Head of caudate nucleus (tissue), 42 donors: ENCODE measurements around the gene NPLOC4.
A peak's percentile ranks its signal among the peaks of the same experiment; 100 is the strongest.
"Not testable (repeated sequence)": the region's sequence is repeated elsewhere in the genome, so short reads cannot be mapped to it uniquely, and the experiment has no call there.

Experiments
- DNase-seq, 42 donors: peaks; one replicate each; pipeline versions ENCODE4 v3.0.0 to v3.0.0-alpha.2; 2020 to 2021; ENCODE audit warnings: mixed read lengths in 7 of 42
- intact Hi-C: fragments of 100-400 bp; cut with DNase I; formaldehyde crosslinking; loops from one replicate; pipeline ENCODE4 v1.15.0; 2022

NPLOC4 gene

DNA sequence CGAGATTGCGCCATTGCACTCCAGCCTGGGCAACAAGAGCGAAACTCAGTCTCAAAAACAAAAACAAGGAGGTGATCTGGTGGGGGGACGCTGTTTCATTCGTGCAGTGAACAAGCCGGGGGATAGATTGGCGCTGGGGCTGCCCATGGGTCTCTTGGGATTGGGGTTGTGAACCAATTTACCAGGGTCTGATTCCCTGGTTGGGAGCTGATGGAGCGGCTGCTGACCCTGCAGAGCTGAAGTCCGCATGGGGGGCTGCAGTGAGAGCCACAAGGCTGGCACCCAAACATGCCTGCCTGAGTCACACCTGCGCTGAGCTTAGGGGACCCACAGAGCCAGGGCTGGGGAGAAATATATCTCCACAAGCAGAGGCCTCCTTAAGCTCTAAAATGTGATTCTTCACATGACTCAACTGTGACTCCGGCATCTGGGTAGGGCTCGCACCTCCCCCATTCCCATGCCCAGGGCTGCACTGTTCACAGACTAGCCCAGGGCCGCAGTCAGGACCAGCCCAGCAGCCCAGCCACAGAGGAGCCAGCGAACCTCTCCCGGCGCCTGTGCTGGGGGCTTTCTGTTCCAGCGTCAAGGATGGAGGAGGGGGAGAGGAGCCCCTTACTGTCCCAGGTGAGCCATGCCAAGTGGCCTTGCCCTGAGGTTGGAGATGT is 5.0 kb upstream of the NPLOC4 start:
- intact Hi-C loops, result no loop called here
- DNase-seq, result no peak

DNA sequence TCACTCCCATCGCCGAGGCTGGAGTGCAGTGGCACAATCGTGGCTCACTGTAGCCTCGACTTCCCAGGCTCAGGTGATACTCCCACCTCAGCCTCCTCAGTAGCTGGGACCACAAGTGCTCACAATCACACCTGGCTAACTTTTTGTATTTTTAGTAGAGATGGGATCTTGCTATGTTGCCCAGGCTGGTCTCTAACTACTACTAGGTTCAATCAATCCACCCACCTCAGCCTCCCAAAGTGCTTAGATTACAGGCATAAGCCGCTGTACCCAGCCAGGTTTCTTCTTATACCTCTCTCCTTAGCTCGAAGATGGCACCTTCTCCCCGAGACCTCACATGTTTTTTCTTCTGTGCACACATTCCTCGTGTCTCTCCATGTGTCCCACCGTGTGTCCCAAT is 3.1 kb upstream of the NPLOC4 start:
- no peak for DNase-seq
- intact Hi-C loops, result no loop called here

DNA sequence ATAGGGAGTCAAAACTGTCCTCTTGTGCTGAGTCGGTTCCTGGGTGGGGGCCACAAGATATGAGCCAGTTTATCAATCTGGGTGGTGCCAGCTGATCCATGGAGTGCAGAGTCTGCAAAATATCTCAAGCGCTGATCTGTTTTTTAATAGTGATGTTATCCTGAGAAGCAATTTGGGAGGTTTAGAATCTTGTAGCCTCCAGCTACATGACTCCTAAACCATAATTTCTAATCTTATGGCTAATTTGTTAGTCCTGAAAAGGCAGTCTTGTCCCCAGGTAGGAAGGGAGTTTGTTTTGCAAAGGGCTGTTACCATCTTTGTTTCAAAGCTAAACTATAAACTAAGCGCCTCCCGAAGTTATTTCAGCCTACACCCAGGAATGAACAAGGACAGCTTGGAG is 1.8 kb upstream of the NPLOC4 start:
- no peak for DNase-seq
- intact Hi-C loops, result no loop called here

DNA sequence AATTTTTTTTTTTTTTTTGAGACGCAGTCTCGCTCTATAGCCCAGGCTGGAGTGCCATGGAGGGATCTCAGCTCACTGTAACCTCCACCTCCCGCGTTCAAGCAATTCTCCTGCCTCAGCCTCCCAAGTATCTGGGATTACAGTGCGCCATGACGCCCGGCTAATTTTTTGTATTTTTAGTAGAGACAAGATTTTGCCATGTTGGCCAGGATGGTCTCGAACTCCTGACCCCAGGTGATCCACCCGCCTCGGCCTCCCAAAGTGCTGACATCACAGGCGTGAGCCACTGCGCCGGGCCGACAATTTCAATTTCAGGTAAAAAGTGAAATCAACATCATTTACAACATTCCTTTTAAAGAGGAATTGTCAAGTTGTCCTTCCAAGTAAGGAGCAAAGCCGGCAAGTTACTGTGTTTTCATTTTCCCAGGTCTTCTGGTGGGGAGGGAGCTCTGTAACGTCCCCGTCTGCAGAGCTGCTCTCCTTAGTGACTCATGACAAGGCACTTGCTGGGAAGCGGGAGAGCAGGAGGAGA is 873 bp downstream of the NPLOC4 start:
- DNase-seq, result peak in 10 of 42 donors; percentile 15 to 33 (median 22)
- intact Hi-C loops, result no loop called here

DNA sequence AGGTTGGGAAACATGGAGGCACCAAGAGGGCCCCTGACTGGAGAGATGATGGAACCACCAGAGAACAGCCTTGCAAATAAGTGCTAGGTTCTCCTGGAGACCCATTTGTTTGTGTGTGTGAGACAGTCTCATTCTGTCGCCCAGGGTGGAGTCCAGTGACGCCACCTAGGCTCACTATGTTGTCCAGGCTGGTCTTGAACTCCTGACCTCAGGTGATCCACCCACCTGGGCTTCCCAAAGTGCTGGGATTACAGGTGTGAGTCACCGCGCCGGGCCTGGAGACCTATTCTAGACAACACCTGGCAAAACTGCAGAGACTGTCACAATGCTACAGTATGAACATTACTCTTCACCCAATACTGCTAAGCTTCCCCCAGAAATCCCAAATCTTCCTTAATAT is 1.5 kb downstream of the NPLOC4 start:
- intact Hi-C loops, result no loop called here
- no peak for DNase-seq

DNA sequence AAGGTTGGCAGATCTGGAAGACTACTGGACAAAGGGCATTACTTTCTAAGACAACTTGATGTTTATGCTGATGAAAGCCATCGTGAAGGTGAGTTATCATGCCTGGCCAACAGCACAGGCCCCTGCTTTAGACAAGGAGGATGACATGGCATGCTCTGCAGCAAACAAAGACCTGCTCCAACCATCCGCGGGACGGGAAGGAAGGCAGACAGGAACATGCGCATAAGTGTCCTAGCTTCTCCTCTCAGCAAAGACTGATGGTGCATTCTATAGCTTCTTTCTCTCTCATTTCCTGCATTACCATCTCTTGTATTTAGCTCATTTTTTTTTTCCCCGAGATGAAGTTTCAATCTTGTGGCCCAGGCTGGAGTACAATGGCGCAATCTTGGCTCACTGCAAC is 5.4 kb downstream of the NPLOC4 start:
- DNase-seq, result no peak
- intact Hi-C loops, result no loop called here

DNA sequence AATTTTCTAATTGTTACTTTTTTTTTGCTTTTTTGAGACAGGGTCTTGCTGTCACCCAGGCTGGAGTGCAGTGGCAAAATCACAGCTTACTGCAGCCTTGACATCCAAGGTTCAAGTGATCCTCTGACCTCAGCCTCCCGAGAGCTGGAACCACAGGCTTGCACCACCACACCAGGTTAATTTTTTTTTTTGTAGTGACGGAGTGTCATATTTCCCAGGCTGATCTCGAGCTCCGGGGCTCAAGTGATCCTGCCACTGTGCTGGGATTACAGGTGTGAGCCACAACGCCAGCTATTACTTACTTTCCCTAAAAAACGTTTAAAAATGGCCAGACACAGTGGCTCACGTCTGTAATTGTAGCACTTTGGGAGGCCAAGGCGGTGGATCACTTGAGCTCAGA is 6.6 kb downstream of the NPLOC4 start:
- DNase-seq, result no peak
- intact Hi-C loops, result no loop called here

DNA sequence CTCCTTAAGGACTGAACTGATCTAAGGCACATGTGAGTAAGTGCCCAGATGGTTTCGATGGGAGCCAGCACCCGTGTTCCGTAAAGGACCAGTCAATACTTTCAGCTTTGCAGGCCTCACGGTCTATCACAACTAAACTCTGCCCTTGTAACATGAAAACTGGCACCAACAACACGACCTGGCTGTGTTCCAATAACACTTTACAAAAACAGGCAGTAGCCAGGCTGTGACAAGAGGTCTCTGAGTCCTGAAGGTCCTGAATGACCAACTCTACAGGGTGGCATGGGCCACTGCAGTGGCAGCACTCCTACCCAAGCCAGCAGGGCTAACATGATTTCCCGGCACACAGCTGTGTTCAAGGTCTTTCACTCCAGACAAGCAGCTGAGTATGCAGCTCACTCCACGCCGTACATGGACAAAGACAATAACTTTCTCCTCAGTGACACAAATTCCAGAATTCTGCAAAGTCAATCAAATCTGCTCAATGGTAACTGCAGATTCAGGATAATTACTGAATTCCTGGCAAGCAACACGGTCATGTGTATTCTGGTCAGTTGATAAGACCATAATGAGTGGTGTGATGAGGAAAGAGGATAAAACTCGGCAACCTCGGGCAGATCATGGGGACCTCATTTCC is 15.3 kb downstream of the NPLOC4 start:
- intact Hi-C loops, result no loop called here
- peak in 6 of 42 donors; percentile 4 to 64 (median 22) for DNase-seq

DNA sequence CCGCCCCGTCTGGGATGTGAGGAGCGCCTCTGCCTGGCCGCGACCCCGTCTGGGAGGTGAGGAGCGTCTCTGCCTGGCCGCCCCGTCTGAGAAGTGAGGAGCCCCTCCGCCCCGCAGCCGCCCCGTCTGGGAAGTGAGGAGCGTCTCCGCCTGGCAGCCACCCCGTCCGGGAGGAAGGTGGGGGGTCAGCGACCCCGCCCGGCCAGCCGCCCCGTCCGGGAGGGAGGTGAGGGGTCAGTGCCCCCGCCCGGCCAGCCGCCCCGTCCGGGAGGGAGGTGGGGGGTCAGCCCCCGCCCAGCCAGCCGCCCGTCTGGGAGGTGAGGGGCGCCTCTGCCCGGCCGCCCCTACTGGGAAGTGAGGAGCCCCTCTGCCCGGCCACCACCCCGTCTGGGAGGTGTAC is 18.6 kb downstream of the NPLOC4 start:
- DNase-seq, result not testable (repeated sequence)

DNA sequence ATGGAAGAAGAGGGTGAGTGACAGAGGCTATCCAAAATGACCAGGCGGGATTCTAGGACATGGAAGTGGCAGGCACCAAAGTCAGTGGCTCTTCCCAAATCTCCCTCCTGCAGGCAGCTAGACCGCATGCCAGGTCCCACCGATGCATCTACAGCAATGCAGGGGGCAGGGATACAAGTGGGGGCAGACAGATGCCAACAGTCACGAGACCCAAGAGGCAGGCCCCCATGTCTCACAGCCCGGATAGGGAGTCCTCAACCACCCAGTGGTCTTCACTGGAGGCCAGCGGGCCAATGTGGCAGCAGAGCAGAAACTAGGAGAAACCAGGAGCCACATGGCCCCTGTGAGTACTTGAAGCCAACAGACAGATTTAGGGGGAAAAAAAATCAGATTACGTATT is 20.0 kb downstream of the NPLOC4 start:
- DNase-seq, result no peak
- intact Hi-C loops, result no loop called here

More for the DNA sequence above, 18.6 kb downstream of the NPLOC4 start:
- intact Hi-C loops, result not testable (repeated sequence)

DNA sequence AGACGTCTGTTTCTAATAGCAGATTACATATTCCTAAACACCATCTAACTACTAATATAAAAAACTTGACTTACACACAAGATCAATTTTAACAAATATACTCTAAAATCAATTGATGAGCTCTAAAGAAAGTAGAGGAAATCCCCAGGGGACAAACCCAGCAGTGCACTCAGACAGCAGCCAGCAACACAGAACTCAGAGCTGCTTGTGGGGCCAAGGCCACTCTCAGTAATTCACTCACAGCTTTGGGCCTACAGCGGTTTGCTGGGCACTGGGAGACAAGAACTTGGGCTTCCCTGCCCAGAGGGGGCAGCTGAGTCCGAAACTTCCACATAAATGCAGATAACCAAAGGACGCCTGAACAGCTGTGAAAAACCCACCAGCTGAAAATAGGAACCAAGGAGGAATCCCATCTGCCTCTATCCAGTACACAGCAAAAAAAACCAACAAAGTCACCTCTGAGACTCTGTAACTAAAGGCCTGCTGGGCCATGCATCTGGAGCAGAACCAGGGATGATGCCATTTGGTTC is 21.4 kb downstream of the NPLOC4 start:
- DNase-seq, result no peak
- intact Hi-C loops, result no loop called here

DNA sequence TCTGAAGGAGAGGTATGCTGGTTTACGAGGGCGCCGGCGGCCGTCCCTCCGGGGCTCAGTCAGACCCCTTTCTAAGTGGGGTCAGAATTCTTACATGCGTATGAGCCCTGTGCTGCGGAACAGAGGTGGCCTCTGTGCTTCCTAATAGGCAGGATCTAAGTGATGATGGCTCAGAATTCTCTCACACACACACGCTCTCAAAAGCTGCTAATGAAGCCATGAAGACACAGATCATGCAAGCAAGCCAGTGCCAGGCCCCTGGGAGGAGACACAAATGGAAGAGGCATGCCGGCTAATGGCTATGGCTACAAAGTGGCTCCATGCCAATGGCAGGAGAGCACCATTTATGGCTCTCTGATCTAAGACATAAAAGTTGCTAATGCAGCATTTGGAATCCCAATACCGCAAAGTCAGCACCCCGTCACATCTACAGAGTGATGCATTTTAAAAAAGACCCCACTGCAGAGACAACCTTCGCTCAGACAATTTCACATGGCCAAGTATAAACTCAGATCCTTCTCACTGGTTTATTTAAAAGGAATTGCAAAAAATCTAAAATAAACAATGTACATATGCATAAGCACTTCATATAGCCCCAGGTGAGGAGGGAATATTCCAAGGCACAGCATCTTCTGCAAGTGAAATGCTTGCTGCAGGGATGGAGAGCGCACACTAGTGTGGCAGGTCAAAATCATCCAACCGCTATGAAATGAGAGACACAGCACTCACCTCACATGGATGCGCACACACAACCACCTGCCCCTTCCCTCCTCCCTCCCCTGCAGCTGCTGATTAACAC is 24.5 kb downstream of the NPLOC4 start:
- DNase-seq, result no peak
- intact Hi-C loops, result no loop called here

DNA sequence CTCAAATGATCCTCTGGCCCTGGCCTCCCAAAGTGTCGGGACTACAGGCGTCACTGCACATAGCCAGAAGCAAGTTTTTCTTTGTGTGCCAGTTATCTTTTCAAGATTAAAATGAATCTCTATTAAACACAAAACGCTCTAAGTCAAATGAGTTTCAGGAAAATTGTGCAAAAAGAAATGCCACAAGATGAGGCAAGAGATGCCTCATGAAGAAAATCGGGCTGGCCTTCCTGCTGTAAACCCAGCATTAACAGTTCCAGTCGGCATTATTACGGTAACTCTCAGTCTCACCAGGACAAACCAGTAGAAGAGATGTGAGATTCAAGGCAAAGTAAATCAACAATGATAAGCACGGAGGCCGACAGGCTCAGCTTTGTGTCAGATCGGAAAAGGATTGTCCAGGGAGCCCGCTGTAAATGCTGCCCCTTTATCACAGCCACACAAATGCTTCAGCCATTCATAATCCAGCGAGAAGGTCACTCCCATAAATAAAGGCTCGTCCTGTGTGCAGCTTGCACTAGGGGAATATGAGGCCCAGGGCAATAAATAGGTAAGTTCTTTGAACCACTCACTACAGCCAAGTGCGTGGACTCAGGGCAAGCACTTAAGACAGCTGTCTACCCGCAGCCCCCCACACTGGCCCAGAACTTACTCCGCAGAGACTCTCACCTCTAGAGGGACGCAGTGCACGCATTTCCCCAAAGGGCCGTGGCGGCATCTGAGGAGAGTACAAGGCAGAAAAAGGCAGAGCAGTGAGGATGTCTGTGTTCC is 27.2 kb downstream of the NPLOC4 start:
- DNase-seq, result no peak
- intact Hi-C loops, result no loop called here

DNA sequence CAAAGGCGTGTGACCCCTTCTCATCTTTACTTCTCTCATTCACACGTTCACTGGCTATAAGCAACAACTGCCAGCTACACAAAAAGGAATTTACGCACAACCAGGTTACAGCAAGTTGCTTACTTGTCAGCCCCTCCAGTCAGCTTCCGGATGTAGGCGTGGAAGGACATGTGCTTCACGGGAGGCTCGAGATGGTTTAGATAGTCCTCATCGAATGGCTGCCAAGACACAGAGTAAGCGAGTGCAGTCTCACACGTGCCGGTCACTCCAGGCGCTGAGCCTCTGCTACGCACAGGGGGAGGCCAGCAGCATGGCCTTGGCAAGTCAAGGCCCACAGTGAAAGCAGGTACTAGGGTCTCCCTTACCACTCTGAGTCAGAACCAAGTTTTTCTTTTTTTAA is 28.3 kb downstream of the NPLOC4 start:
- DNase-seq, result no peak
- intact Hi-C loops, result no loop called here

DNA sequence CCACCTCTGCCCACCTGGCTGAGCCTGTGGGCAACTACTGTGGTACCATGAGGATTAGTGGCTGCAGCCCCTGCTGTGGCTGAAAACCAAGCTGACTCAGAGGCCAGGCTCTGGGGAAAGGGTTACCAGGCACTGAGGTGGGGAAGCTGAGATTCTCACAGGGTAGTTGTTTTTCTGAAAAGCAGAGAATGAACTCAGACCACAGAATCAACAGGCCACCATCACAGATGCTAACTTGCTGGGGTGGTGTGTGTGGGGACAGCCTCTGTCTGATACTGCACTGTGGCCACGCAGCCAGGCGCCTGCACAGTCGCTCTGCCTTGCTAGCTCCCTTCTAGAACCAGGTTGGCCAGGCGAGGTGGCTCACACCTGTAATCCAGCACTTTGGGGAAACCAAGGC is 28.8 kb downstream of the NPLOC4 start:
- intact Hi-C loops, result no loop called here
- DNase-seq, result no peak

DNA sequence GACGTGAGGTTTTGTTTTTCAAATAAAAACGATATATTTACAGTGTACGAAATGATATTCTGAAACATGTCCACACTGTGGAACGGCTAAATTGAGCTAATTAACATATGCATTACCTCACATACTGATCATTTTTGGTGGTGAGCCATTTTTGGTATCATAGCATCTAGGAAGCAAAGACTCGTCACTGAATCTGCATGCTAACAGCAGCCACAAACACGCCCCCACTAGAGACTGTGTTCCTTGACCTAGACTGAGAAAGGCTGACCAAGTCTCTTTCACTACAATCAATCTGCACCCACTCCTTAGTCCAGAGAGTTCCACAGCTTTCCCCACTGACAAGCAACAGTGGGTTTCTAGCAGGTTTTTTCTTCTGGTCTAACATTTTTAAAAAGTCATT is 29.5 kb downstream of the NPLOC4 start:
- DNase-seq, result no peak
- intact Hi-C loops, result no loop called here

DNA sequence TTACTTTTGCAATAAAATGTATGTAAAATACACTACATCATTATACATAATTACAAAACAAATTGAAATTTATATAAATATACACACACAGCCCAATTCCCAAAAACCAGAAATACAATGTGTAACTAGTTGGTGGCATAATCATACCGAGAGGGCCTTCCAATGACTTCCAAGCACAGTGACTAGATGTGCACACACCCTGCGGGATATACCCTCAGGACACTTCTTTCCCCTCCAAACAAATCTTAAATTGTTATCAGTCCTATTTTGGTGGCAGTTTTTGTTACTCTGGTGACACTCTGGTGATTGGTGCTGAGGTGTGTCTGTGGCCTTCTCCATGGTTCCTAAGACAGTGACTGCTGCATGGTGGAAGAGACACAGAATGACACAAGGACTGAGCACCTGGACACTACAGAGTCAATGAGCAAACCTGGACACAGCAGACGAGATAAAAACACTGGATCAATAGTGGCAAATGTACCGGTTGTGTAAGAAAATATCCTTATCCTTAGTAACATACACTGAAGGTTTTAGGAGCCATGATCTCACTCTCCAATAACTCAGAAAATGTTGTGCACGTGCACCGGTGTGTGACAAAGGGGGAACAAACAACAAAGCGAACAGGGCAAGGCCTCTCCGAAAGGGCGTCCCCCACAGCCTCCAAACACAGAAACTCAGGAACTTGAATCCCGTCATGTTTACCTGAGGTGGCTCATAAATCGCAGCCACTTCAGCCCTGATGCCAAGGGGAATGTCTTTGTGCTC is 32.9 kb downstream of the NPLOC4 start:
- intact Hi-C loops, result no loop called here
- no peak for DNase-seq

DNA sequence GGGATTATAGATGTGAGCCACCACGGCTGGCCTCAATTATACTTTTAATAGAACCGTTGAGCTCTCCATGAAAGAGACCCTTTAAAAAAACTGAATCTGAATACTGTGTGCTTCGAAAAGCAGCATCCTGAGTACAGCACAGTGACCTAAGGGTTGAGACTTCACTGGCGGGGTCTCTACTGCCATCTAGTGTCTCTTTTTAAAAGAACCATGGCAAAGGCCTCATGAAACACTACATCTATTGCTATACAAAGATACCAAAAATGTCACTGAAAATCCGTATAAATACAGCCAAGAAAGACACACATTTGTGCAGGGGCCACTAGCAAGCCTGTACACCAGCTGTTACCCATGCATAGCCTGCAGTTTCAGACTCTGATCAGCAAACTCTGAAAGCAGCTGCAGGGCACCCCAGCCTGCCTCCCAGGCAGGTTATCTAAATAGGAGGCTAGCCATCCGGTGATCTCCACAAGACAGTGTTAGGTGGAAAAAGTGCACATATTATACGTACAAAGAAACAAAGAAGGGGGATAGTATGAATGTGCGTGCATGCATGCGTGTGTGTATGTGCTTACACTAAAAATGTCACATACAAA is 35.3 kb downstream of the NPLOC4 start:
- DNase-seq, result peak in 25 of 42 donors; percentile 22 to 77 (median 53)
- intact Hi-C loops, result loop anchor here (2.0 kb wide), 1 partner anchor 349 kb away; no protein-coding TSS in a partner anchor
